SU-DHL-6 (cell line): Measurements from ENCODE around the gene SNX13.

ENCODE experiments used
- EZH2phosphoT487 ChIP-seq: fragments of 200-600 bp; sonication (generic), shearing (Covaris generic); conservative IDR thresholded peaks from 2 replicates; pipeline ENCODE4 v1.6.1; 2018; ENCODE audit warnings: mild to moderate bottlenecking, antibody characterized with exemption, low read length, moderate library complexity, mixed read lengths
- TF ChIP-seq, protein P1 (sequence below): fragments of 200-600 bp; sonication (generic); IDR thresholded peaks from one replicate; pipeline ENCODE4 v1.5.1; 2017; ENCODE audit warnings: antibody characterized with exemption, mild to moderate bottlenecking, low read length, moderate library complexity; ENCODE audit not compliant: insufficient read depth, poor library complexity, severe bottlenecking

DNA sequence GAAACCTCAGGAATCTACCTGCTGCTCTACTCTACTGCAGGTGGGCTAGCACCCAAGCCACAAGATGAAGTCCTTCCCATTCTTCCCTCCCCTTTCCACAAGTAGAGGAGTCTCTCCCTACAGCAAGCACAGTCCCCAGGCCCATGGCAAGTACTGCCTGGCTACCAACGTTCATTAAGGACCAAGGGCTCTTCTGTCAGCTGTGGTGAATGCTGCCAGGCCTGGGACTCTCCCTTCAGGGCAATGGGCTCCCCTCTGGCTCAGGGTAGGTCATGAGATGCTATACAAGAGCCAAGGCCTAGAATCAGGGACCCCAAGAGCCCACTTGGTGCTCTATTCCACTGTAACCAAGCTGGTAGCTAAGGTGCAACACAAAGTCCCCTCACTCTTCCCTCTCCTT is 39.8 kb downstream of the SNX13 start:
- TF ChIP-seq, protein P1, sequence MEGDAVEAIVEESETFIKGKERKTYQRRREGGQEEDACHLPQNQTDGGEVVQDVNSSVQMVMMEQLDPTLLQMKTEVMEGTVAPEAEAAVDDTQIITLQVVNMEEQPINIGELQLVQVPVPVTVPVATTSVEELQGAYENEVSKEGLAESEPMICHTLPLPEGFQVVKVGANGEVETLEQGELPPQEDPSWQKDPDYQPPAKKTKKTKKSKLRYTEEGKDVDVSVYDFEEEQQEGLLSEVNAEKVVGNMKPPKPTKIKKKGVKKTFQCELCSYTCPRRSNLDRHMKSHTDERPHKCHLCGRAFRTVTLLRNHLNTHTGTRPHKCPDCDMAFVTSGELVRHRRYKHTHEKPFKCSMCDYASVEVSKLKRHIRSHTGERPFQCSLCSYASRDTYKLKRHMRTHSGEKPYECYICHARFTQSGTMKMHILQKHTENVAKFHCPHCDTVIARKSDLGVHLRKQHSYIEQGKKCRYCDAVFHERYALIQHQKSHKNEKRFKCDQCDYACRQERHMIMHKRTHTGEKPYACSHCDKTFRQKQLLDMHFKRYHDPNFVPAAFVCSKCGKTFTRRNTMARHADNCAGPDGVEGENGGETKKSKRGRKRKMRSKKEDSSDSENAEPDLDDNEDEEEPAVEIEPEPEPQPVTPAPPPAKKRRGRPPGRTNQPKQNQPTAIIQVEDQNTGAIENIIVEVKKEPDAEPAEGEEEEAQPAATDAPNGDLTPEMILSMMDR = no peak
- TF ChIP-seq EZH2phosphoT487 = no peak
